CD4-positive, alpha-beta T cell (primary cell): ENCODE measurements around the gene L1CAM. TPM values are rescaled to one million over a fixed set of nuclear protein-coding genes. Genes with fewer than 3 reads are reported as not detected.

Source experiments
- ATAC-seq: fragments of 200-7000 bp; cut with Tn5 transposase; one replicate; pipeline ENCODE4 v1.10.0; 2022; ENCODE audit warnings: mild to moderate bottlenecking; ENCODE audit not compliant: poor library complexity
- CTCF ChIA-PET: fragments of 350-600 bp; sonication (Branson Sonifier 250); formaldehyde crosslinking; loops from one replicate; lab custom pipeline; 2021; ENCODE audit warnings: antibody characterized with exemption, inconsistent platforms; lab: Charles Lee
- POLR2A ChIA-PET: fragments of 350-600 bp; sonication (Branson Sonifier 250); formaldehyde crosslinking; loops from one replicate; lab custom pipeline; 2021; ENCODE audit warnings: antibody characterized with exemption, inconsistent platforms; lab: Charles Lee
- DNase-seq, 14 experiments: peaks; one replicate each; pipeline ENCODE4 v3.0.0-alpha.2; 2013 to 2020; ENCODE audit warnings: mixed read lengths in 2 of 14
- H3K27ac ChIP-seq, 2 donors: one replicate each; pipeline versions ENCODE4 v1.5.1 to v1.7.0; 2013; ENCODE audit warnings: low read length in 2 of 2, low read depth in 1 of 2, mild to moderate bottlenecking in 1 of 2
- H3K27me3 ChIP-seq, 2 experiments: 1 replicate in 1 of 2; 2 replicates in 1 of 2; pipeline versions ENCODE4 v1.6.1 to v1.7.0; 2013; ENCODE audit warnings: low read length in 2 of 2, control low read depth in 1 of 2, mild to moderate bottlenecking in 1 of 2, moderate library complexity in 1 of 2; ENCODE audit not compliant: insufficient read depth in 2 of 2, control insufficient read depth in 1 of 2
- H3K36me3 ChIP-seq: one replicate; pipeline ENCODE4 v1.6.1; 2013; ENCODE audit warnings: low read length, control low read depth; ENCODE audit not compliant: insufficient read depth
- H3K4me1 ChIP-seq: one replicate; pipeline ENCODE4 v1.6.1; 2013; ENCODE audit warnings: low read length, control low read depth; ENCODE audit not compliant: insufficient read depth
- H3K4me3 ChIP-seq: one replicate; pipeline ENCODE4 v1.5.1; 2013; ENCODE audit warnings: mild to moderate bottlenecking, low read length, moderate library complexity
- H3K9me3 ChIP-seq, 2 experiments: 1 replicate in 1 of 2; 2 replicates in 1 of 2; pipeline versions ENCODE4 v1.6.1 to v1.7.0; 2013; ENCODE audit warnings: low read length in 2 of 2, mild to moderate bottlenecking in 2 of 2, control low read depth in 1 of 2, moderate library complexity in 1 of 2; ENCODE audit not compliant: control insufficient read depth in 1 of 2, insufficient read depth in 1 of 2
- H3K27ac Mint-ChIP-seq: one replicate; pipeline ENCODE4 v1.8.0; 2020; ENCODE audit warnings: mixed read lengths
- H3K27me3 Mint-ChIP-seq: one replicate; pipeline ENCODE4 v1.8.0; 2021; ENCODE audit warnings: mixed read lengths
- H3K36me3 Mint-ChIP-seq: one replicate; pipeline ENCODE4 v1.8.0; 2021; ENCODE audit warnings: low read depth, mixed read lengths
- H3K4me1 Mint-ChIP-seq: one replicate; pipeline ENCODE4 v1.8.0; 2021; ENCODE audit warnings: low read depth, mixed read lengths
- H3K4me3 Mint-ChIP-seq: one replicate; pipeline ENCODE4 v1.8.0; 2020; ENCODE audit warnings: mild to moderate bottlenecking, mixed read lengths
- H3K9me3 Mint-ChIP-seq: one replicate; pipeline ENCODE4 v1.8.0; 2020; ENCODE audit warnings: mixed read lengths
- intact Hi-C, 2 experiments: fragments of 100-400 bp; cut with DNase I in 1 of 2; cut with micrococcal nuclease in 1 of 2; formaldehyde crosslinking; loops; one replicate each; pipeline versions ENCODE4 v1.15.1 to v1.9.0; 2023 to 2025; cut with DNase I, micrococcal nuclease
- total RNA-seq, 174 experiments: library from RNA in 2 of 174; stranded (reverse) in 2 of 174; gene quantifications; one replicate each; pipeline ENCODE4 v1.2.3 and lab custom pipeline; 2021 to 2026
- TF ChIP-seq, protein P1 (sequence below): fragments of 200-600 bp; IDR thresholded peaks from one replicate; pipeline ENCODE4 v1.8.0; 2022; ENCODE audit warnings: antibody characterized with exemption, mild to moderate bottlenecking

Gene L1CAM
- total RNA-seq, 2 experiments from 2014 or later: 0.89 to 1.2 TPM

DNA sequence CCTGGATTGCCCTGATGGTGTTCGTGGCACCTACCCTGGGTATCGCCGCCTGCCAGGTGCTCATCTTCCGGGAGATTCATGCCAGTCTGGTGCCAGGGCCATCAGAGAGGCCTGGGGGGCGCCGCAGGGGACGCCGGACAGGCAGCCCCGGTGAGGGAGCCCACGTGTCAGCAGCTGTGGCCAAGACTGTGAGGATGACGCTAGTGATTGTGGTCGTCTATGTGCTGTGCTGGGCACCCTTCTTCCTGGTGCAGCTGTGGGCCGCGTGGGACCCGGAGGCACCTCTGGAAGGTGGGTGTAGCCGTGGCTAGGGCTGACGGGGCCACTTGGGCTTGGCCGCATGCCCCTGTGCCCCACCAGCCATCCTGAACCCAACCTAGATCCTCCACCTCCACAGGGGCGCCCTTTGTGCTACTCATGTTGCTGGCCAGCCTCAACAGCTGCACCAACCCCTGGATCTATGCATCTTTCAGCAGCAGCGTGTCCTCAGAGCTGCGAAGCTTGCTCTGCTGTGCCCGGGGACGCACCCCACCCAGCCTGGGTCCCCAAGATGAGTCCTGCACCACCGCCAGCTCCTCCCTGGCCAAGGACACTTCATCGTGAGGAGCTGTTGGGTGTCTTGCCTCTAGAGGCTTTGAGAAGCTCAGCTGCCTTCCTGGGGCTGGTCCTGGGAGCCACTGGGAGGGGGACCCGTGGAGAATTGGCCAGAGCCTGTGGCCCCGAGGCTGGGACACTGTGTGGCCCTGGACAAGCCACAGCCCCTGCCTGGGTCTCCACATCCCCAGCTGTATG, 20.3 kb upstream of the L1CAM start:
- ATAC-seq (peak; percentile 42), DNase-seq (peak in 4 of 14 experiments; percentile 7 to 53 (median 38))
- Histone ChIP-seq H3K4me1 (peaks cover 49% of the 10 kb centered on the region), H3K36me3 (peaks cover 18% of the 10 kb centered on the region), H3K9me3 (no peaks in the 10 kb centered on the region), H3K27me3 (no peaks in the 10 kb centered on the region), H3K27ac (no peak overlapping the region), H3K4me3 (no peak overlapping the region)
- CTCF ChIA-PET: interaction anchor here (0.8 to 2.0 kb wide), 3 partner anchors 17 to 41 kb away, joined by 3 to 6 read pairs (median 4); no protein-coding TSS in a partner anchor
- H3K36me3 Mint-ChIP-seq: peaks cover 9% of the 10 kb centered on the region
- no peak overlapping the region for H3K4me3 Mint-ChIP-seq
- H3K27me3 Mint-ChIP-seq: no peaks in the 10 kb centered on the region
- H3K4me1 Mint-ChIP-seq: peaks cover 40% of the 10 kb centered on the region
- TF ChIP-seq, protein P1, sequence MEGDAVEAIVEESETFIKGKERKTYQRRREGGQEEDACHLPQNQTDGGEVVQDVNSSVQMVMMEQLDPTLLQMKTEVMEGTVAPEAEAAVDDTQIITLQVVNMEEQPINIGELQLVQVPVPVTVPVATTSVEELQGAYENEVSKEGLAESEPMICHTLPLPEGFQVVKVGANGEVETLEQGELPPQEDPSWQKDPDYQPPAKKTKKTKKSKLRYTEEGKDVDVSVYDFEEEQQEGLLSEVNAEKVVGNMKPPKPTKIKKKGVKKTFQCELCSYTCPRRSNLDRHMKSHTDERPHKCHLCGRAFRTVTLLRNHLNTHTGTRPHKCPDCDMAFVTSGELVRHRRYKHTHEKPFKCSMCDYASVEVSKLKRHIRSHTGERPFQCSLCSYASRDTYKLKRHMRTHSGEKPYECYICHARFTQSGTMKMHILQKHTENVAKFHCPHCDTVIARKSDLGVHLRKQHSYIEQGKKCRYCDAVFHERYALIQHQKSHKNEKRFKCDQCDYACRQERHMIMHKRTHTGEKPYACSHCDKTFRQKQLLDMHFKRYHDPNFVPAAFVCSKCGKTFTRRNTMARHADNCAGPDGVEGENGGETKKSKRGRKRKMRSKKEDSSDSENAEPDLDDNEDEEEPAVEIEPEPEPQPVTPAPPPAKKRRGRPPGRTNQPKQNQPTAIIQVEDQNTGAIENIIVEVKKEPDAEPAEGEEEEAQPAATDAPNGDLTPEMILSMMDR: no peak
- intact Hi-C loops: no loop called here
- H3K9me3 Mint-ChIP-seq: no peaks in the 10 kb centered on the region
- peak overlapping the region; percentile 71 for H3K27ac Mint-ChIP-seq
- POLR2A ChIA-PET: interaction anchor here (0.6 to 7.3 kb wide), 6 partner anchors 9 to 113 kb away, joined by 3 to 63 read pairs (median 4); partner anchors contain the start of genes ARHGAP4, HCFC1 and SSR4

DNA sequence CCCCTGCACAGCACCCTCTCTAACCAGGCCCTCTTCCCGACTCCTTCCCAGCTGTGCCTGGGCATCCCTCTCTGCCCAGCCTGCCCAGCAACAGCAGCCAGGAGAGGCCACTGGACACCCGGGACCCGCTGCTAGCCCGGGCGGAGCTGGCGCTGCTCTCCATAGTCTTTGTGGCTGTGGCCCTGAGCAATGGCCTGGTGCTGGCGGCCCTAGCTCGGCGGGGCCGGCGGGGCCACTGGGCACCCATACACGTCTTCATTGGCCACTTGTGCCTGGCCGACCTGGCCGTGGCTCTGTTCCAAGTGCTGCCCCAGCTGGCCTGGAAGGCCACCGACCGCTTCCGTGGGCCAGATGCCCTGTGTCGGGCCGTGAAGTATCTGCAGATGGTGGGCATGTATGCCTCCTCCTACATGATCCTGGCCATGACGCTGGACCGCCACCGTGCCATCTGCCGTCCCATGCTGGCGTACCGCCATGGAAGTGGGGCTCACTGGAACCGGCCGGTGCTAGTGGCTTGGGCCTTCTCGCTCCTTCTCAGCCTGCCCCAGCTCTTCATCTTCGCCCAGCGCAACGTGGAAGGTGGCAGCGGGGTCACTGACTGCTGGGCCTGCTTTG, 19.6 kb upstream of the L1CAM start:
- CTCF ChIA-PET: interaction anchor here (2.0 kb wide), 1 partner anchor 41 kb away, joined by 6 read pairs; no protein-coding TSS in a partner anchor
- peaks cover 45% of the 10 kb centered on the region for H3K4me1 Mint-ChIP-seq
- H3K27ac Mint-ChIP-seq: peak overlapping the region; percentile 71
- H3K27ac ChIP-seq: no peak overlapping the region
- peaks cover 9% of the 10 kb centered on the region for H3K36me3 Mint-ChIP-seq
- TF ChIP-seq, protein P1: no peak
- H3K36me3 ChIP-seq: peaks cover 14% of the 10 kb centered on the region
- DNase-seq (peak in 2 of 14 experiments; percentile 3 to 15), ATAC-seq (no peak)
- H3K4me3 ChIP-seq: no peak overlapping the region
- H3K27me3 ChIP-seq: no peaks in the 10 kb centered on the region
- H3K4me3 Mint-ChIP-seq: no peak overlapping the region
- no peaks in the 10 kb centered on the region for H3K27me3 Mint-ChIP-seq
- H3K4me1 ChIP-seq: peaks cover 54% of the 10 kb centered on the region
- no peaks in the 10 kb centered on the region for H3K9me3 ChIP-seq
- no peaks in the 10 kb centered on the region for H3K9me3 Mint-ChIP-seq
- POLR2A ChIA-PET: interaction anchor here (1.8 to 7.3 kb wide), 2 partner anchors 17 to 21 kb away, joined by 7 to 63 read pairs; partner anchors contain the start of gene ARHGAP4
- intact Hi-C loops: no loop called here
